HEK293 (cell line): ENCODE data around the gene BEST3.

ENCODE experiments used
- SP2 ChIP-seq: fragments of 450-650 bp; formaldehyde crosslinking; IDR thresholded peaks from 2 replicates; pipeline ENCODE4 v1.5.1; 2016; ENCODE audit warnings: missing biosample characterization, missing genetic modification characterization
- ZBTB20 ChIP-seq: fragments of 450-650 bp; formaldehyde crosslinking; IDR thresholded peaks from 2 replicates; pipeline ENCODE4 v1.5.1; 2016; ENCODE audit warnings: missing biosample characterization, missing genetic modification characterization
- ZBTB8A ChIP-seq: fragments of 450-650 bp; formaldehyde crosslinking; IDR thresholded peaks from 2 replicates; pipeline ENCODE4 v1.5.1; 2016; ENCODE audit warnings: missing biosample characterization, missing genetic modification characterization
- ZNF23 ChIP-seq: fragments of 450-650 bp; formaldehyde crosslinking; IDR thresholded peaks from 2 replicates; pipeline ENCODE4 v1.5.1; 2016; ENCODE audit warnings: missing biosample characterization, missing genetic modification characterization, borderline replicate concordance
- ZNF274 ChIP-seq, 2 experiments: fragments of 200-500 bp in 1 of 2; fragments of 450-650 bp in 1 of 2; sonication (Bioruptor generic) in 1 of 2; formaldehyde crosslinking in 1 of 2; IDR thresholded peaks; 2 replicates each; pipeline versions ENCODE4 v1.5.1 to v1.6.1; 2014 to 2016; ENCODE audit warnings: borderline replicate concordance in 1 of 2, inconsistent platforms in 1 of 2, low read length in 1 of 2, missing biosample characterization in 1 of 2, missing genetic modification characterization in 1 of 2
- ZNF596 ChIP-seq: fragments of 450-650 bp; IDR thresholded peaks from 2 replicates; pipeline ENCODE4 v1.5.0; 2018; ENCODE audit warnings: missing biosample characterization, mild to moderate bottlenecking, missing genetic modification characterization, moderate library complexity
- ZNF621 ChIP-seq: fragments of 450-650 bp; formaldehyde crosslinking; IDR thresholded peaks from 2 replicates; pipeline ENCODE4 v1.5.1; 2017; ENCODE audit warnings: missing biosample characterization, missing genetic modification characterization
- ZNF660 ChIP-seq: fragments of 450-650 bp; IDR thresholded peaks from 2 replicates; pipeline ENCODE4 v1.5.1; 2018; ENCODE audit warnings: missing biosample characterization, mild to moderate bottlenecking, missing genetic modification characterization
- ZNF776 ChIP-seq: fragments of 450-650 bp; formaldehyde crosslinking; IDR thresholded peaks from 2 replicates; pipeline ENCODE4 v1.5.0; 2017; ENCODE audit warnings: missing biosample characterization, missing genetic modification characterization, borderline replicate concordance
- TF ChIP-seq, protein P1 (sequence below): fragments of 450-650 bp; formaldehyde crosslinking; IDR thresholded peaks from 2 replicates; pipeline ENCODE4 v1.5.1; 2016; ENCODE audit warnings: missing biosample characterization, missing genetic modification characterization
- TF ChIP-seq, protein P2 (sequence below): fragments of 450-650 bp; formaldehyde crosslinking; IDR thresholded peaks from 2 replicates; pipeline ENCODE4 v1.5.1; 2016; ENCODE audit warnings: missing biosample characterization, missing genetic modification characterization

GRCh38 chr12:69621551-69621950 is 77.6 kb downstream of the BEST3 start:
- TF ChIP-seq ZBTB8A (no peak), ZNF776 (no peak), ZNF274 (IDR thresholded peaks at IDR 0.05; ENCODE audit: low read length) (no peak), ZNF274 (tag by site-specific recombination; IDR thresholded peaks at IDR 0.05; ENCODE audit: borderline replicate concordance) (no peak), ZNF596 (tag by site-specific recombination) (no peak), ZNF621 (no peak), SP2 (tag by site-specific recombination) (no peak), ZNF23 (no peak), ZNF660 (no peak), ZBTB20 (tag by site-specific recombination) (no peak)
- TF ChIP-seq, protein P1, sequence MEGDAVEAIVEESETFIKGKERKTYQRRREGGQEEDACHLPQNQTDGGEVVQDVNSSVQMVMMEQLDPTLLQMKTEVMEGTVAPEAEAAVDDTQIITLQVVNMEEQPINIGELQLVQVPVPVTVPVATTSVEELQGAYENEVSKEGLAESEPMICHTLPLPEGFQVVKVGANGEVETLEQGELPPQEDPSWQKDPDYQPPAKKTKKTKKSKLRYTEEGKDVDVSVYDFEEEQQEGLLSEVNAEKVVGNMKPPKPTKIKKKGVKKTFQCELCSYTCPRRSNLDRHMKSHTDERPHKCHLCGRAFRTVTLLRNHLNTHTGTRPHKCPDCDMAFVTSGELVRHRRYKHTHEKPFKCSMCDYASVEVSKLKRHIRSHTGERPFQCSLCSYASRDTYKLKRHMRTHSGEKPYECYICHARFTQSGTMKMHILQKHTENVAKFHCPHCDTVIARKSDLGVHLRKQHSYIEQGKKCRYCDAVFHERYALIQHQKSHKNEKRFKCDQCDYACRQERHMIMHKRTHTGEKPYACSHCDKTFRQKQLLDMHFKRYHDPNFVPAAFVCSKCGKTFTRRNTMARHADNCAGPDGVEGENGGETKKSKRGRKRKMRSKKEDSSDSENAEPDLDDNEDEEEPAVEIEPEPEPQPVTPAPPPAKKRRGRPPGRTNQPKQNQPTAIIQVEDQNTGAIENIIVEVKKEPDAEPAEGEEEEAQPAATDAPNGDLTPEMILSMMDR: no peak
- TF ChIP-seq, protein P2, sequence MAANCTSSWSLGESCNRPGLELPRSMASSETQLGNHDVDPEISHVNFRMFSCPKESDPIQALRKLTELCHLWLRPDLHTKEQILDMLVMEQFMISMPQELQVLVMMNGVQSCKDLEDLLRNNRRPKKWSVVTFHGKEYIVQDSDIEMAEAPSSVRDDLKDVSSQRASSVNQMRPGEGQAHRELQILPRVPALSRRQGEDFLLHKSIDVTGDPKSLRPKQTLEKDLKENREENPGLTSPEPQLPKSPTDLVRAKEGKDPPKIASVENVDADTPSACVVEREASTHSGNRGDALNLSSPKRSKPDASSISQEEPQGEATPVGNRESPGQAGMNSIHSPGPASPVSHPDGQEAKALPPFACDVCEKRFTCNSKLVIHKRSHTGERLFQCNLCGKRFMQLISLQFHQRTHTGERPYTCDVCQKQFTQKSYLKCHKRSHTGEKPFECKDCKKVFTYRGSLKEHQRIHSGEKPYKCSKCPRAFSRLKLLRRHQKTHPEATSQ: no peak
